Activated naive CD4-positive, alpha-beta T cell treated with Interleukin-2 at 50 U/mL for 16 hours (primary cell): ENCODE data around the gene YPEL3.
"Not testable (repeated sequence)": the region's sequence is repeated elsewhere in the genome, so short reads cannot be mapped to it uniquely, and the experiment has no call there.

Experiments used
- DNase-seq: peaks from one replicate; pipeline ENCODE4 v3.0.0-alpha.2; 2020

Gene YPEL3

GRCh38 chr16:30116291-30117207, 20.5 kb upstream of the YPEL3 start:
- no peak for DNase-seq

GRCh38 chr16:30115238-30115637, 19.2 kb upstream of the YPEL3 start:
- peak; percentile 15 for DNase-seq

GRCh38 chr16:30114833-30115232, 18.8 kb upstream of the YPEL3 start:
- DNase-seq: not testable (repeated sequence)

GRCh38 chr16:30114411-30114810, 18.4 kb upstream of the YPEL3 start:
- no peak for DNase-seq

GRCh38 chr16:30113711-30114333, 17.8 kb upstream of the YPEL3 start:
- no peak for DNase-seq

DNA sequence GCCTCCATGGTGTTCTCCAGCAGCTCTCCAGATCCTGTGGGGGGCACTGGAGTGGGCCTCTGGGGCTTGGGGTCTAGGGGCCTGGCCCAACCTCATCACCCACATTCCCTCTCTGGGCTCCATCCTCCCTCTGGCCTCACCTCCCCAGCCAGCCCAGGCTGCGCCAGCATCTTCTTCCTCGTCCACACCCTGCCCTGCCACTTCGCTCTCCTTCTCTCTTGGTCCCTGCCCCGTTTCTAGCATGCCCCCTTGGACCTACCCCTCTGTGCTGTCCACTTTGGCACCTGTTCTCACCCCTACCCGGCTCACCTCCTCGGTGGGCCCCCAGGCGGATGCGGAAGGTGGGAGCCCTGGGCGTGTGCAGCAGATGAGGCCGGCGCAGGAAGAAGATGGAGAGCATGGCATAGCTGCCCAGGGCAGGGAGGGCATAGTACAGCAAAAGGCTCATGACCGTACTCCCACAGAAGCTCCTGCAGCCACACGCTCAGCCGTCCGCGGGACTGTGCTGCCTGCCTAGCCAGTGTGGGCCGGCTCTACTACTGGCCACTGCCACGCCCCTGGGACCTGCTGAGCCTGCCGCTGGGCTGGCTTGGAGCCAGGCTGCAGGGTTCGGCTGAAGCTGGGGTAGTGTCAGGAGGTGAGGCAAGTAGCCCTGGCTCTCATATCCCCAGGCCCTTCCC, 17.2 kb upstream of the YPEL3 start, which contains the start of gene GDPD3:
GDPD3 (minus strand) TSS at position 507 of the 680 bp plus-strand sequence; CDS start at position 448, 59 bp downstream.
- no peak for DNase-seq

- peak; percentile 70 for DNase-seq
Measured at GRCh38 chr16:30112197-30113030, 16.4 kb upstream of the YPEL3 start.

GRCh38 chr16:30110661-30111060, 14.6 kb upstream of the YPEL3 start:
- no peak for DNase-seq

- DNase-seq: no peak
Measured at GRCh38 chr16:30108059-30108850, 12.2 kb upstream of the YPEL3 start.

- DNase-seq: no peak
Measured at GRCh38 chr16:30104492-30104891, 8.5 kb upstream of the YPEL3 start.

DNA sequence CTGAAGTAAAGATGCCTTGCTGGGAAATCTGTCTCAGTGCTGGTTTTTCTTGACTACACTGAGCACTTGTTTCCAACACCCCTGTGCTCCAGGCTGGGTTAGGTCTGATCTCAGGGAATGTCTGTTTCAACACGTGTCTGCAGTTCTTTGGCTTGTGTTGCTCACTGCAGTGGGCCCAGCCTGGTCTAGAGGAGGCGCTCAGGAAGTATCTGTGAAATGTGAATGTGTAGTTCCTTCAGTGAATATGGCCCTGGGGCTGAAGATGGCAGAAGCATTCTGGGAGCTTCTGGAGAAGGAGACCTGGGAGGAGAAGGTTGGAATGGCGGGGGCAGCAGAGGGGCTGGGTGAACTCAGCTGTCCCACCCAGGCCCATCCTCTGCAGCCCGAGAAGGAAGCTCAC, 8.1 kb upstream of the YPEL3 start:
- DNase-seq: no peak

DNA sequence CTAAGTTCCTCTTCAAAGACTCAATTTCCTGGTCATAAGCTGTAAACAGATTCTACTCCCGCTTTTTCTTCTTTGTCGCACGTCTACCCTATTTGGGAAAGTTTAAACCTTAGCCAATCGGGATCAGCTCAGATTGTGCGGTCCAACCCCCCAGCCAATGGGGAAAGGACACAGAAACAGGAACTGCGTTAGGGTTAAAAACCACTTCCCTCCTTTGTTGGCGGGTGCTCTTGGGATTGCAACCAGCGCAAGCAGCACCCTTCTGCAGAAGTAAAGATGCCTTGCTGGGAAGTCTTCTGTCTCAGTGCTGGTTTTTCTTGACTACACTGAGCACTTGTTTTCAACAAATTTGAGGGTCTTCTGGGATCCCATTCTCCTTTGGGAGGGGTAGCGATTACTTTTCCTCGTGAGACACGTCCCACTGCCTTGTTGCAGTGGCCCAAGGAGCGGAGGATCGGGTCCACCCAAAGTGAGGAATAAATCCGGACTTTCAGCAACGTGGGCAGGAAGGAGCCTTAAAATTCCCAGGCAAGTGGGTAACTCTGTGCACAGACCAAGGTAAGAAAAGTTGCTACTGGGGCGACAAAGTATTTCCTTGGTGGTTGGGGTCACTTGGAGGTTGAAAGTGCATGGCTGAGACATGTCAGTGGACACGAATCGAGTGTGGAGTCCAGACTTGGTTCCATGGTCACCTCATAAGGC, 1.0 kb upstream of the YPEL3 start:
- DNase-seq: no peak

DNA sequence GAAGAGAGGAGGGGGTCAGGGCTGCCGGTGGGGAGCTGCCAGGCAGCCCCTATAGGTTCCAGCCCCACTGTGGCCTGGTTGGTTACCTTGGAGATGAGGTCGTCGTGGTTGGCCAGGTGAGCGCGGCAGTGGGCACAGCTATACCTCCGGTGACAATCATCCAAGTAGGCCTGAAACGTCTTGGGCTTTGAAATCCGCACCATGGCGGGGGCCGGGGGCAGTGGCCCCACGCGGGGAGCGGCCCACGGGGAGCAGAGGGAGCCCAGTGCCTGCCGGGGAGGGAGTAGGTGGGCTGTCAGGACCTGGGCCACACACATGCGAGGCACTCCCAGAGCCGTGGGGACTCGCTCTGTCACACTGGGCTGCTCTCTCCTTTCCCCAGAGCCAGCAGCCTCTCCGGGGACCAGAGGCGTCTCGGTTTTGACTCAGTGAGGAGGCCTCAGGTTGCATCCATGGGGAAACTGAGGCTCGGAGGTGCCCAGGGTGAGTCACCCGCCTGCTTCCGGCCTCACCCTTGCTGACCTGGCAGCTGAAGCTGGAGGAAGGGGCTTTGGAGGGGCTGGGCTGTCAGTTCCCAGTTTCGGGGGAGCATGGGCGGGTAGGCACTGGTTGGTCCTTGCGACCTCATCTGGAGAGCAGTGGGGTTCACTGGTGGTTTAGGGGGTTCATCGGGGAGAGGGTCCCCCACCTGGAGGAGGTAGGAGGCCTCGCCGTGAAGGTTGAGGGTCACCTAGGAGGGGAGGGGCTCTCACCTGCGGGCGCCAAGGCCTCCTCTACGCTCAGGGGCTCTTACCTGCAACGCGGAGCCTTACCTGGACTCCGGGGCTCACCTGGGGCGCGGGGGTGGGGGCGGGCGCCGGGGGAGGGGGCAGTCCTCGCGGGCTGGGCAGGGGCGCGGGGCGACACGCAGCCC, 591 bp downstream of the YPEL3 start:
- no peak for DNase-seq

DNA sequence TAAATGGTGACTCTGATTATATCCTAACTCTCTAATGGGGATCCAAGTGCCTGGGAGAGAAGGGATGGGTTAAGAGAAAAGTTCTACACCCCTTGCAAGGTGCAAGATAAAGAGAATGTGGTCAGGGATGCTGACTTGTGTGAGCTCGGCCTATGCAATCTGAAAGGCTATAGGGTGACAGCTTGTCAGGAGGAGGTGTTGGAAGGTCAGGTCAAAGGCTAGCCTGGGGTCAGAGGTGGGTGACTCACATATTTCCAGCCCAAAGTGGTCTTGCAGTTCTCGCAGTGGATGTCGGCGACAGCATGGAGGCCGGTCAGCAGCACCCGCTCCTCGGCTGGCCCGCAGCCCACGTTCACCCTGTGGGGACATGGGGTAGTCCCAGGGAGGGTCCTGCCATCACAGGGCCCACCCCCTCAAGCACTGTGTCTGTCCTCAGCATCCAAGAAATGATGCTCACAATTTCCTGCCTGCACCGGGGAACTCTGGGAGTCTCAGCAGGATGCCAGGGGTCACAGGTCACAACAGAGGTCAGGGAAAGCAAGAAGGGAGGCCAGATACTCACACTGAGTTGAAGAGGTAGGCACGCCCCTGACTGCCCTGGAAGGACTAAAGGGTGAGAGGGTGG, 1.4 kb downstream of the YPEL3 start:
- no peak for DNase-seq

DNA sequence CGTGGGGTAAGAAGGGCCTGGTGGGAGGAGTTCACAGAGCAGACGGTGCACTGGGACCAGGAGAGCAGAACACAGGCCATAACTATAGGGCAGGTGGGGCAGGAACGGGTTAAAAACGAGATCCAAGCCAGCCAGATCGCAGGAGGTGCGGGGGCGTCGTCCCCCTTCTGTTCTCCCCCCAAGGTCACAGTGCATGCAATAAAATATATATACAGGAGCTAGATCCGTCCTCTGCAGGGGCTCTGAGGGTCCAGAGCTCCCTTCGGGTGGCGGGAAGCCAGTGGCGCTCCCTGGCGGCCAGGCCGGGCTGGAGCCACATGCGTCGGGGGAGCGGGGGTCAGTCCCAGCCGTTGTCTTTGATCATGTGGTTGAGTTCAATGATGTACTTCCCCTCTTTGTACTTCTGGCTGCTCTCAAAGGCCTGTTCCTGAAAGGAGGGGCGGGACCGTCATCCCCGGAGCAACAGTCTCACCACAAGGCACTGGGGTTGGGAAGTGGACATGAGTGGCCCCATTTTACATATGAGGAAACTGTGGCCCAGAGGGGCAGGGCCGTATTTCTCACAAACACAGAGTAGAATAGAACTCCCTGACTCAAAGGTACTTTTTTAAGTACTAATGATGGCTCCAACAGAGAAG, 3.5 kb downstream of the YPEL3 start:
- peak; percentile 70 for DNase-seq

GRCh38 chr16:30091474-30092372, 4.3 kb downstream of the YPEL3 start, which contains the start of gene TBX6:
Gene TBX6, minus strand, starts transcription at chr16:30091924. Its CDS starts 731 bp downstream, at chr16:30091193.
- DNase-seq: peak; percentile 93

- DNase-seq: no peak
Measured at GRCh38 chr16:30090610-30091331, 5.2 kb downstream of the YPEL3 start.
